ENCODE data around the gene LOC101059915.

DNA sequence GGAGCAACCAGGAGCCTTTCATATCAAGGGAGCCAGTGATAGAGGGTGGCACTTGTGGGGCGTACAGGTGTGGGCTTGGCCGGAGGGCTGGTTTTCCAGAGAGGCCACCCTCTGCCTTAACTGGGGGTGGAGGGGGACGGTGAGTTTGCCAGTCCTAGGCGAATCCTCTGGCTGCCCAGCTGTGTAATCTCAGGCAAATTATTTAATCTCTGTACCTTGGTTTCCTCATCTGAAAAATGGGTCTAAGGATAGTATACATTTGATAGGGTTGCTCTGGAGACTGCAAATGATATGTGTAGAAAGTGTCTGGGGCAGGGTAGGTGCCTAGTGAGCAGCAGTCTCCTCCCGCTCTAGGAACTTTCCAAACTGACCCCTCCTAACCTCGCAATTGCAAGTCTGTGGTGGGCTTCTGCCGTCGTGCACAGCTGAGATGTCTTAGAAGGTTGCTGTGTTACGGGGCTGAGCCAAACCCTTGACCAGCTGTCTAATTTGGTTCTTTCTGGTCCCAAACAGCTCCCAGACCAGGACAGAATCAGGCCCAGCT lies 45.2 kb upstream of the LOC101059915 start:
- TF ChIP-seq, protein P1, sequence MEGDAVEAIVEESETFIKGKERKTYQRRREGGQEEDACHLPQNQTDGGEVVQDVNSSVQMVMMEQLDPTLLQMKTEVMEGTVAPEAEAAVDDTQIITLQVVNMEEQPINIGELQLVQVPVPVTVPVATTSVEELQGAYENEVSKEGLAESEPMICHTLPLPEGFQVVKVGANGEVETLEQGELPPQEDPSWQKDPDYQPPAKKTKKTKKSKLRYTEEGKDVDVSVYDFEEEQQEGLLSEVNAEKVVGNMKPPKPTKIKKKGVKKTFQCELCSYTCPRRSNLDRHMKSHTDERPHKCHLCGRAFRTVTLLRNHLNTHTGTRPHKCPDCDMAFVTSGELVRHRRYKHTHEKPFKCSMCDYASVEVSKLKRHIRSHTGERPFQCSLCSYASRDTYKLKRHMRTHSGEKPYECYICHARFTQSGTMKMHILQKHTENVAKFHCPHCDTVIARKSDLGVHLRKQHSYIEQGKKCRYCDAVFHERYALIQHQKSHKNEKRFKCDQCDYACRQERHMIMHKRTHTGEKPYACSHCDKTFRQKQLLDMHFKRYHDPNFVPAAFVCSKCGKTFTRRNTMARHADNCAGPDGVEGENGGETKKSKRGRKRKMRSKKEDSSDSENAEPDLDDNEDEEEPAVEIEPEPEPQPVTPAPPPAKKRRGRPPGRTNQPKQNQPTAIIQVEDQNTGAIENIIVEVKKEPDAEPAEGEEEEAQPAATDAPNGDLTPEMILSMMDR (IDR thresholded peaks at IDR 0.05), result no peak
- TF ChIP-seq ZFX (IDR thresholded peaks at IDR 0.05; ENCODE audit: borderline replicate concordance), result no peak
